HT1080 (cell line): ENCODE data around the gene PLEKHF1. TPM values are rescaled to one million over a fixed set of nuclear protein-coding genes. Genes with fewer than 3 reads are reported as not detected.
A peak's percentile ranks its signal among the peaks of the same experiment; 100 is the strongest.
"Not testable (repeated sequence)": the region's sequence is repeated elsewhere in the genome, so short reads cannot be mapped to it uniquely, and the experiment has no call there.

Experiments
- DNase-seq: peaks from one replicate; pipeline ENCODE4 v3.0.0-alpha.2; 2015; ENCODE audit warnings: low read depth
- total RNA-seq: library from RNA; depleted of rRNA; stranded (reverse); fragments of >200 nt; shearing (Covaris generic); gene quantifications from 2 replicates; pipeline ENCODE4 v1.2.3, GENCODE V29; 2014

Gene PLEKHF1
- total RNA-seq, 1 experiment from 2014 or later: 16.1 TPM

- no peak for DNase-seq
These were observed 32.4 kb downstream of the PLEKHF1 start for GRCh38 chr19:29697523-29698261.

- DNase-seq: no peak
These were observed 34.6 kb downstream of the PLEKHF1 start for GRCh38 chr19:29699861-29700260.

- DNase-seq: no peak
These were observed 35.2 kb downstream of the PLEKHF1 start for GRCh38 chr19:29700498-29700897.

GRCh38 chr19:29702161-29702962 is 37.1 kb downstream of the PLEKHF1 start:
- DNase-seq: no peak

GRCh38 chr19:29702963-29703320 is 37.7 kb downstream of the PLEKHF1 start:
- DNase-seq: no peak

GRCh38 chr19:29704562-29705558 is 39.6 kb downstream of the PLEKHF1 start:
- no peak for DNase-seq

GRCh38 chr19:29705706-29706105 is 40.4 kb downstream of the PLEKHF1 start:
- DNase-seq: no peak

GRCh38 chr19:29706635-29707034 is 41.4 kb downstream of the PLEKHF1 start:
- no peak for DNase-seq

GRCh38 chr19:29708554-29709439 is 43.5 kb downstream of the PLEKHF1 start:
- no peak for DNase-seq

- not testable (repeated sequence) for DNase-seq
These were observed 44.2 kb downstream of the PLEKHF1 start for GRCh38 chr19:29709440-29709798.

- no peak for DNase-seq
These were observed 46.4 kb downstream of the PLEKHF1 start for GRCh38 chr19:29711584-29712132.

GRCh38 chr19:29712744-29713516 is 47.7 kb downstream of the PLEKHF1 start:
- DNase-seq: no peak

- no peak for DNase-seq
These were observed 49.2 kb downstream of the PLEKHF1 start for GRCh38 chr19:29714371-29714952.

- DNase-seq: peak; percentile 31
These were observed 49.9 kb downstream of the PLEKHF1 start, which contains the start of gene C19orf12 for GRCh38 chr19:29714953-29715700. Gene C19orf12, minus strand, starts transcription at chr19:29715261. Its CDS starts 6,848 bp downstream, at chr19:29708413.

GRCh38 chr19:29715701-29716581 is 50.7 kb downstream of the PLEKHF1 start:
- peak; percentile 36 for DNase-seq

GRCh38 chr19:29717051-29717450 is 51.8 kb downstream of the PLEKHF1 start:
- no peak for DNase-seq

GRCh38 chr19:29724102-29724641 is 58.9 kb downstream of the PLEKHF1 start:
- no peak for DNase-seq
